HG03439 (cell line): ENCODE data around the gene SLC15A3.

ENCODE experiments used
- ATAC-seq: cut with Tn5 transposase; IDR thresholded peaks from one replicate; pipeline ENCODE4 v1.9.1; 2021; ENCODE audit warnings: mild to moderate bottlenecking, moderate library complexity; ENCODE audit not compliant: unreplicated experiment

The SLC15A3 gene

DNA sequence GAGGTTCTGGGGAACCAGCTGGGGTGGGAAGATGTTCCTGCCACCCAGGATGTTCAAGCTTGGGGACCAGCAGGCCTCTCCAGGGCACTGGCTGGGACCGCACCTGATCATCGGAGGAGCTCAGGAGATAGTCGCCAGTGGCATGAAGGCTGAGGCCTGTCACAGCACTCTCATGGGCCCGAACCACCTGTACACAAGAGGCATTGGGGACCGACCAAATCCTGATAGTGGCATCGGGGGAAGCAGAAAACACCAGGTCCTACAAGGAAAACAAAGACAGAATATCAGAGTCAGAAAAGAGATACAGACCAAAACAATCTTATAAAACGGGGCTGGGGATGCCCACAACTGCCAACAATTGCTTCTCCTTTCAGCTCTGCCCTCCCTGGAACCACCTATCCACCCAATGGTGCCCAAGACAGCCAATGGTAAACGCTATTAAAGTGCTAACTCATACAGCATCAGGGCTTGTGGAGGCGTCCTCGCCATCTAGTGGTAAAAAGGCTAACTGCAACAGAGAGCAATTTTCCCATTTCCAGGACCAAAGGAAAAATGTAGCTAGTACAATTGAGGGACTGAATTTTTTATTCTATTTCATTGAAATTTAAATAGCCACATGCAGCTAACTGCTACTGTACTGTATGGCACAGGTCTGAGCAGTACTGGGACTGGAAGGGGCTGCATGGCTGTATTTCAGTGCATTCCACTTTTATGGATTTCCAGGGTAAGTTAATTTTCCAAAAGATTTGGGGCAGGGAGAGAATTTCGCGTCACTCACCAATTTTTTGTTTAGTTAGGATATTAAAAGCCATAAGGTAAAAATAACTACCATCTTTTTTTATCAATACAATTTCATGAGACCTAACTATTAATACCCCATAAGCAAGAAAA is 52.7 kb downstream of the SLC15A3 start:
- no peak for ATAC-seq

- ATAC-seq: no peak
These were observed 54.5 kb downstream of the SLC15A3 start for GRCh38 chr11:60897496-60897895.

DNA sequence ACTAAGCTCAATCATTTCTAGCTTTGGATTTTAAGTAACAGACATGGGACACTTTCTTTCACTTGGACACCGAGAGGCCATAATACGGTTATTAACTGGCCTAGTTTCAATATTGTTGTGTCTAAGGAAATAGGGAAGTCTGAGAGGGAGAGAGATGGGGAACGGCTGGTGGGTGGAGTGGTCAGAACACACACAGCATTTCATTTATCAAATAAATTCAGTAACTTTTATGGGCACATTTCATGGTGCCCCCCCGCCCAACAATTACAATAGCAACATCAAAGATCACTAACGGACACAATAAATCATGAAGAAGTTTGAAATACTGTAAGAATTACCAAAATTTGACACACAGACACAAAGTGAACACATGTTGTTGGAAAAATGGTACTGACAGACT is 56.3 kb downstream of the SLC15A3 start:
- ATAC-seq: no peak

GRCh38 chr11:60891103-60891741 is 60.8 kb downstream of the SLC15A3 start:
- no peak for ATAC-seq

DNA sequence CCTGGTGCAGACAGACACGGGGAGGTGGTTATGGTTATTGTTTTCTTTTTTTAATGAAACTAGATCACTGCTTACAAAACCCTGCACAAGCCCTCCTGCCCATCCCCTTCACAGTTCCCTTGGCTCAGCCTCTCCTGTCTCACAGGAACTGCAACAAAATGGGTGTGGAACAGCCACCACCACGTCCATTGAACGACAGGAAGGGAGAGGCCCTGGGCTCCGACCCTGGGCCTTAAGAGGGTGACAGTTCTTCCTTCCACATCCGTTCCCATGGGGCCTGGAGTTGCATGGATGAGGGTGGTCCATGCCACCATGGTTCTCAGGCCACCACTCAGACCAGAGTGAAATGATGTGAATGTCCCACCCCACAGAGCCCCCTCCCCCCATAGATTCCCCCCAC is 61.3 kb downstream of the SLC15A3 start:
- ATAC-seq: no peak

DNA sequence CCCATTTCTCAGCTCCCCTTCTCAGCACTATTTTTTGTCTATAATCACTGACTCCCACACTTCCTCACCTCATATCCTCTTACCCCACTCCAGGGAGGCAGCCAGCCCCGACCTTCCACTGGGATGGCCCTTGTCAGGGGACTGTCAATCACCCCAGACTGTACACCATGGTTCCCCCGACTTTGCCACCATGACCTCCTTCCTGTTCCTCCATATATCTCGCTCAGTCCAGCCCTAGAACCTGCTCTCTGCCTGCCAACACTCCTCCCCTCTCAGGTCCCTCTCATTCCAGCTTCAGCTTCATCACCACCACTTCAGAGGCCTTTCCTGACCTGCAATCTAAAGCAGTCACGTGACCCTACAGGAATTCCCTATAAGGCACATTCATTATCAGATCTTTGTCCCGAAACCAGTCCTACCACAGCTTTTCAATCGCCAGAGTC is 62.1 kb downstream of the SLC15A3 start:
- ATAC-seq: no peak

DNA sequence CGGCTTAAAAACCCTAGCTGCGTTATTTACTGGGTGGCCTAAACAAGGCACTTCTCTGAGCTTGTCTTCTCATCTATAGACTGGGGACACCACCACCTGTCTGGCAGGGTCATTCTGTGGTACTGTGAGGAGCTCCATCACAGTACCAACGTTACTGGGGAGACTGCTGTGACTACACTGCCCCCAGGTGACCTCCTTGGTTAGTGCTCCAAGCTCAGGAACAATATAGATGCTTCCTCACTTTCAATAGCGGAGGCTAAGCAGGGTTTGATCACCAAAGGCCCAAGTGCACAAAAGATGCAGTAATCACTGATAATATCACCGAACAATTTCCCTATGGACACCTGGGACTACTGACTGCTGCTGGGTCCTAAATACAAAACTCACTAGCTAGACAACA is 64.4 kb downstream of the SLC15A3 start:
- no peak for ATAC-seq
